Measurements from ENCODE around the gene SLC13A4. TPM values are rescaled to one million over a fixed set of nuclear protein-coding genes. Genes with fewer than 3 reads are reported as not detected.

The SLC13A4 gene
- total and polyA plus RNA-seq, 2 of the 4 experiments (the other 2 are of a cell fraction) = 0.10 TPM; not detected in 1

- H3K9me1 ChIP-seq (ENCODE audit: insufficient read depth, low read length) = 0 out of 2 replicates have a peak, but pooled peaks cover 5% of the 10 kb centered on the region
- H3K9ac ChIP-seq (ENCODE audit: low read depth, low read length) = no peak overlapping the region
- ATAC-seq (ENCODE audit: low read depth) (no peak), DNase-seq (no peak)
- no peak overlapping the region for H3K56ac ChIP-seq (ENCODE audit: extremely low read depth, insufficient read depth, low read length)
- H2AK9ac ChIP-seq (replicated peaks; ENCODE audit: low read depth, low read length, poor library complexity) = no peak overlapping the region
- in situ Hi-C loops (cut with MboI; ENCODE audit: low sequenced_read_pairs) = loop anchor here (10.0 kb wide), 1 partner anchor 373 kb away; no protein-coding TSS in a partner anchor
- H3K4me1 ChIP-seq (ENCODE audit: control insufficient read depth, insufficient read depth, low read length) = peaks cover under 1% of the 10 kb centered on the region
- H4K8ac ChIP-seq (ENCODE audit: low read depth in 2 of 2, low read length in 2 of 2) = no peak overlapping the region
- H2AK5ac ChIP-seq (ENCODE audit: low read depth, low read length) = no peak overlapping the region
- no peak overlapping the region for H4K5ac ChIP-seq (ENCODE audit: low read depth, low read length)
- TF ChIP-seq RFX5 (IDR thresholded peaks at IDR 0.05; ENCODE audit: low read depth, low read length) (no peak), NFE2L2 (IDR thresholded peaks at IDR 0.05; ENCODE audit: low read depth, low read length) (no peak), MAZ (IDR thresholded peaks at IDR 0.05; ENCODE audit: borderline replicate concordance, low read depth, low read length) (no peak), ELK1 (IDR thresholded peaks at IDR 0.05; ENCODE audit: borderline replicate concordance, low read depth, low read length) (no peak), USF2 (IDR thresholded peaks at IDR 0.05; ENCODE audit: low read depth, low read length) (no peak), CTCF (conservative IDR thresholded peaks at IDR 0.05; ENCODE audit: low read depth, low read length) (no peak), RAD21 (IDR thresholded peaks at IDR 0.05; ENCODE audit: low read length) (no peak), BHLHE40 (IDR thresholded peaks at IDR 0.05; ENCODE audit: low read depth, low read length) (no peak), SMC3 (IDR thresholded peaks at IDR 0.05; ENCODE audit: low read depth, low read length) (no peak), POLR2A (IDR thresholded peaks at IDR 0.05; ENCODE audit: low read depth, low read length) (no peak), CHD1 (IDR thresholded peaks at IDR 0.05; ENCODE audit: low read depth, low read length) (no peak)
- H3K36me3 ChIP-seq (ENCODE audit: control insufficient read depth, insufficient read depth, low read length) = peaks cover 11% of the 10 kb centered on the region
- no peak overlapping the region for H4K91ac ChIP-seq (ENCODE audit: insufficient read depth, low read depth, low read length)
- dilution Hi-C loops (cut with HindIII; ENCODE audit: low sequenced_read_pairs, unreplicated experiment) = no loop called here
- no peak overlapping the region for H3K27ac ChIP-seq (ENCODE audit: insufficient read depth, low read length)
- ChIA-PET POLR2A (ENCODE audit: unreplicated experiment) (no interaction called here), CTCF (no interaction called here)
- H2BK20ac ChIP-seq (ENCODE audit: low read depth, low read length) = no peak overlapping the region
- no peaks in the 10 kb centered on the region for H3K79me1 ChIP-seq (ENCODE audit: low read depth in 1 of 2, low read length in 2 of 2)
- WGBS, 2 experiments (ENCODE audit: extremely low coverage in 2 of 2, insufficient read length in 1 of 2) = no CpG with 5 or more reads among the region's 7 CpGs
- no peaks in the 10 kb centered on the region for H3K27me3 ChIP-seq (ENCODE audit: control insufficient read depth, insufficient read depth, low read length)
- H3K4me3 ChIP-seq (ENCODE audit: insufficient read depth, low read depth, low read length) = no peak overlapping the region
- no peak overlapping the region for H2AFZ ChIP-seq (replicated peaks; ENCODE audit: low read length, poor library complexity)
- H2BK5ac ChIP-seq (ENCODE audit: low read depth, low read length, poor library complexity, severe bottlenecking) = no peak overlapping the region
- no peak overlapping the region for H3K4ac ChIP-seq (ENCODE audit: low read depth, low read length)
- no peaks in the 10 kb centered on the region for H3K9me3 ChIP-seq (ENCODE audit: control insufficient read depth, insufficient read depth, low read length)
- H3K18ac ChIP-seq (ENCODE audit: low read depth, low read length) = no peak overlapping the region
- no peak overlapping the region for H2BK15ac ChIP-seq (ENCODE audit: low read depth, low read length)
- no peak overlapping the region for H3K14ac ChIP-seq (replicated peaks; ENCODE audit: low read depth, low read length)
- intact Hi-C loops (cut with micrococcal nuclease) = loop anchor here (10.0 kb wide), 1 partner anchor 963 kb away; no protein-coding TSS in a partner anchor
- H2BK120ac ChIP-seq (ENCODE audit: low read depth, low read length) = no peak overlapping the region
- H4K20me1 ChIP-seq (ENCODE audit: insufficient read depth, low read length) = no peaks in the 10 kb centered on the region
- no TSS peak for BruUV-seq (replicated peaks)
- no peak overlapping the region for H3K23ac ChIP-seq (ENCODE audit: low read depth, low read length)
- H3K4me2 ChIP-seq (ENCODE audit: low read depth, low read length) = no peak overlapping the region
Observed at GRCh38 chr7:135648235-135648634, 79.8 kb downstream of the SLC13A4 start.

Measured in IMR-90 (cell line).